CD4-positive, CD25-positive, alpha-beta regulatory T cell (primary cell): ENCODE data around the gene FARP1. TPM values are rescaled to one million over a fixed set of nuclear protein-coding genes. Genes with fewer than 3 reads are reported as not detected.

ENCODE experiments used
- ATAC-seq, 2 donors: fragments of 150-1000 bp; cut with Tn5 transposase; one replicate each; pipeline ENCODE4 v1.10.0; 2021; ENCODE audit warnings: low read depth in 2 of 2, moderate number of reproducible peaks in 2 of 2, moderate library complexity in 1 of 2
- DNase-seq, 3 donors: peaks; one replicate each; pipeline versions ENCODE4 v3.0.0 to v3.0.0-alpha.2; 2012 to 2022; ENCODE audit warnings: mixed read lengths in 1 of 3
- H3K27ac ChIP-seq: one replicate; pipeline ENCODE4 v1.7.0; 2013; ENCODE audit warnings: mild to moderate bottlenecking, low read length; ENCODE audit not compliant: insufficient read depth, poor library complexity, severe bottlenecking
- H3K27me3 ChIP-seq: one replicate; pipeline ENCODE4 v1.7.0; 2013; ENCODE audit warnings: low read length; ENCODE audit not compliant: control insufficient read depth, insufficient read depth
- H3K36me3 ChIP-seq: one replicate; pipeline ENCODE4 v1.7.0; 2013; ENCODE audit warnings: mild to moderate bottlenecking, low read length, moderate library complexity; ENCODE audit not compliant: control insufficient read depth, insufficient read depth
- H3K4me1 ChIP-seq: 2 replicates; pipeline ENCODE4 v1.7.0; 2013; ENCODE audit warnings: mild to moderate bottlenecking, low read length; ENCODE audit not compliant: insufficient read depth, control insufficient read depth, poor library complexity, severe bottlenecking
- H3K4me3 ChIP-seq: one replicate; pipeline ENCODE4 v1.7.0; 2013; ENCODE audit warnings: low read depth, mild to moderate bottlenecking, low read length, moderate library complexity
- H3K9me3 ChIP-seq, 2 experiments: 1 replicate in 1 of 2; 2 replicates in 1 of 2; pipeline ENCODE4 v1.7.0; 2013; ENCODE audit warnings: low read length in 2 of 2, mild to moderate bottlenecking in 1 of 2, moderate library complexity in 1 of 2; ENCODE audit not compliant: control insufficient read depth in 2 of 2
- H3K27ac Mint-ChIP-seq, 3 donors: one replicate each; pipeline ENCODE4 v1.8.0; 2020 to 2022; ENCODE audit warnings: mild to moderate bottlenecking in 3 of 3, mixed read lengths in 3 of 3, moderate library complexity in 2 of 3
- H3K27me3 Mint-ChIP-seq: one replicate; pipeline ENCODE4 v1.8.0; 2022; ENCODE audit warnings: mild to moderate bottlenecking, mixed read lengths
- H3K36me3 Mint-ChIP-seq: one replicate; pipeline ENCODE4 v1.8.0; 2020; ENCODE audit warnings: mixed read lengths
- H3K4me1 Mint-ChIP-seq, 4 donors: one replicate each; pipeline ENCODE4 v1.8.0; 2020 to 2022; ENCODE audit warnings: mixed read lengths in 4 of 4, mild to moderate bottlenecking in 1 of 4
- H3K4me3 Mint-ChIP-seq, 4 donors: one replicate each; pipeline ENCODE4 v1.8.0; 2020 to 2022; ENCODE audit warnings: mild to moderate bottlenecking in 4 of 4, mixed read lengths in 4 of 4, moderate library complexity in 3 of 4
- H3K9me3 Mint-ChIP-seq, 7 donors: one replicate each; pipeline ENCODE4 v1.8.0; 2020 to 2022; ENCODE audit warnings: mixed read lengths in 7 of 7, mild to moderate bottlenecking in 3 of 7, moderate library complexity in 2 of 7
- polyA plus RNA-seq, 4 donors: library from polyadenylated mRNA; unstranded; fragments of 300-500 nt; fragmentation: Illumina TruSeq; gene quantifications; one replicate each; pipeline ENCODE4 v1.2.3, GENCODE V29; 2021
- total RNA-seq: library from RNA; stranded (reverse); gene quantifications from one replicate; pipeline ENCODE4 v1.2.3, GENCODE V29; 2022

The FARP1 gene
- total and polyA plus RNA-seq, 5 donors from 2014 or later, result 0.25 to 0.79 (median 0.46) TPM

DNA sequence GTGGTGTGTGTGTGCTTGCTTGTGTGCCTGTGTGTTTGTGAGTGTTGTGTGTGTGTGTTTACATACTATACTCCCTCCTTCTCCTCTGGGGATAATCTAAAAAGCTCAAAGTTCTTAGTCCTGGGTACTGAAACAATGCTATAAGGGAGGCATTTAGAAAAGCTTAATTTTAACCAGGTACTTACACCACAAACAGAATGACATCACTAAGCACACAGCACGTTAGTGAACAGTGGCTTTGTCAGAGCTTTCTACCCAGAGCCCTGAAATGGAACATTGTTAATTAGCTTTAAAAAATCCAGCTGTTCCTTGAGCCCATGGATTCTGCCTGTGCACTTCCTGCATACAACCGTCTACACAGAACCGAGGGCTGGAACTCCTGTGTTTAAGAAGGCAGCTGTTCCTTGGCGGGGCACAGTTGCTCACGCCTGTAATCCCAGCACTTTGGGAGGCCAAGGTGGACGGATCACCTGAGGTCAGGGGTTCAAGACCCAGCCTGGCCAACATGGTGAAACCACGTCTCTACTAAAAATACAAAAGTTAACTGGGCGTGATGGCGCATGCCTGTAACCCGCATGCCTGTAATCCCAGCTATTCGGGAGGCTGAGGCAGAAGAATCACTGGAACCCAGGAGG is 103.8 kb downstream of the FARP1 start:
- no peaks in the 10 kb centered on the region for H3K27me3 ChIP-seq
- no peaks in the 10 kb centered on the region for H3K36me3 ChIP-seq
- H3K9me3 Mint-ChIP-seq, result peaks cover 0 to 2% (median 0%) of the 10 kb centered on the region in 7 donors
- H3K27ac ChIP-seq, result no peak overlapping the region
- no peak for ATAC-seq
- H3K4me1 ChIP-seq, result no peaks in the 10 kb centered on the region
- no peaks in the 10 kb centered on the region for H3K27me3 Mint-ChIP-seq
- H3K36me3 Mint-ChIP-seq, result no peaks in the 10 kb centered on the region
- H3K4me1 Mint-ChIP-seq, result no peaks in the 10 kb centered on the region
- H3K4me3 ChIP-seq, result no peak overlapping the region
- no peaks in the 10 kb centered on the region for H3K9me3 ChIP-seq
- DNase-seq, result no peak
- no peak overlapping the region for H3K4me3 Mint-ChIP-seq
- H3K27ac Mint-ChIP-seq, result no peak overlapping the region

DNA sequence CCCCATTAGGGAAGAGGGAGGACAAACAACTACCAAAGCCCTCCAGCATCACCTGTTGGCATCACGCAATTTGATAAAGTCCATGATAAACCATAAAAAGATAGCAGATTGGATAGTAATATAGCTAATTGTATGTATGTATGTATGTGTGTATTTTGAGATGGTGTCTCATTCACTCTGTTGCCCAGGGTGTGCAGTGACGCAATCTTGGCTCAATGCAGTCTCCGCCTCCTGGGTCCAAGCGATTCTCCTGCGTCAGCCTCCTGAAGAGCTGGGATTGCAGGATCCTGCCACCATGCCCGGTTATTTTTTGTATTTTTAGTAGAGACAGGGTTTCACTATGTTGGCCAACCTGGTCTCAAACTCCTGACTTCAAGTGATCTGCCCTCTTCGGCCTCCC is 108.8 kb downstream of the FARP1 start:
- no peak overlapping the region for H3K27ac ChIP-seq
- H3K9me3 Mint-ChIP-seq, result peaks cover 0 to 2% (median 0%) of the 10 kb centered on the region in 7 donors
- no peaks in the 10 kb centered on the region for H3K4me1 Mint-ChIP-seq
- H3K36me3 ChIP-seq, result no peaks in the 10 kb centered on the region
- no peak overlapping the region for H3K4me3 ChIP-seq
- H3K36me3 Mint-ChIP-seq, result no peaks in the 10 kb centered on the region
- no peaks in the 10 kb centered on the region for H3K9me3 ChIP-seq
- ATAC-seq (no peak), DNase-seq (no peak)
- no peaks in the 10 kb centered on the region for H3K27me3 Mint-ChIP-seq
- H3K27me3 ChIP-seq, result no peaks in the 10 kb centered on the region
- H3K27ac Mint-ChIP-seq, result no peak overlapping the region
- no peak overlapping the region for H3K4me3 Mint-ChIP-seq
- no peaks in the 10 kb centered on the region for H3K4me1 ChIP-seq

DNA sequence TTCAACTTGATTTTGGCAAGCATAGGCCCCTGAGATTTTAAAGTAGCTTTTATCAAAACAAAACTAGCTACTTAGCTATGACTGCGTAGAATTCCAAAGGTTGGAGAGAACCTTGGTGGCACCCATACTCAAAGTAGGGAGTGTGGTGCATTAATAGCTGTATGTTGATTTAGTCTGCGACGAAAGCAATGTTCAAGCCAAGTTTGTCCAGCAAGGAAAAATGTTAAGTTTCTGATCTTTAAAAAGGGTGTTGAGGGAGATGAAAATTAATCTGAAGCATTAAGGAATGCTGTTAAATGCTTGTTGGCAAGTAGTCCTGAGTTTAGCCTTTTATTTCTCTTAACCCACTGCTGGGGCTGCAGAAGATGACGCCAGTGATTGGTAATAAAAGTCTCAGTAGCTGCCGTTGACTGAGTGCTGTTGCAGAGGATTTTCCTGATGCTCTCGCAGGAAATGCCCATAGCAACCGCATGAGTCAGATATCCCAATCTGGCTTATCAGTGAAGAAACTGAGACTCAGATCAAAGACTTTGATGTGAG is 110.1 kb downstream of the FARP1 start:
- no peak for ATAC-seq
- H3K27ac Mint-ChIP-seq, result no peak overlapping the region
- no peaks in the 10 kb centered on the region for H3K36me3 Mint-ChIP-seq

DNA sequence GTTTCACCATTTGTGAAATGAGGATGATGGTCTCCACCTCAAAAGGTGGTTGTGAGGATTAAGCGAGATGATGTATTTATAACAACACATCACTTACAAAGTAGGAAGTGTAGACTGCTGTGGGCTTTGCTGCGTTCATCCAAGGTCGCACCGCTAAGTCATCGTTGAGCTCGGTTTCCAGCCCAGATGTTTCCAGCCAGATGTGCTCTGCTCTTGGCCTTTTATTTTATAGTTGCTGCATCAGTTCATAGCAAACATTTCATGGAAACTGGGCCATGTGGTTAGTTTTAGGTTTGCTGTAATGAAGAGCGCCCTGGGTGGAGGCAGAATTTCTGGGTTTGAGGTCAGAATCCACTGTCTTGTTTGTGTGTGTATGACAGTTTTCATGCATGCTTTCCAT is 110.6 kb downstream of the FARP1 start:
- H3K27ac ChIP-seq, result no peak overlapping the region
- H3K4me3 ChIP-seq, result no peak overlapping the region
- Mint-ChIP-seq H3K27ac (no peak overlapping the region), H3K4me3 (no peak overlapping the region), H3K27me3 (no peaks in the 10 kb centered on the region), H3K9me3 (no peaks in the 10 kb centered on the region), H3K36me3 (no peaks in the 10 kb centered on the region), H3K4me1 (no peaks in the 10 kb centered on the region)
- DNase-seq (no peak), ATAC-seq (no peak)
- no peaks in the 10 kb centered on the region for H3K4me1 ChIP-seq
- H3K27me3 ChIP-seq, result no peaks in the 10 kb centered on the region
- H3K36me3 ChIP-seq, result no peaks in the 10 kb centered on the region
- H3K9me3 ChIP-seq, result no peaks in the 10 kb centered on the region

More for the DNA sequence above, 110.1 kb downstream of the FARP1 start:
- Histone ChIP-seq H3K9me3 (no peaks in the 10 kb centered on the region), H3K27me3 (no peaks in the 10 kb centered on the region), H3K4me3 (no peak overlapping the region), H3K27ac (no peak overlapping the region), H3K4me1 (no peaks in the 10 kb centered on the region), H3K36me3 (no peaks in the 10 kb centered on the region)
- Mint-ChIP-seq H3K4me1 (no peaks in the 10 kb centered on the region), H3K4me3 (no peak overlapping the region), H3K27me3 (no peaks in the 10 kb centered on the region), H3K9me3 (no peaks in the 10 kb centered on the region)
- no peak for DNase-seq

DNA sequence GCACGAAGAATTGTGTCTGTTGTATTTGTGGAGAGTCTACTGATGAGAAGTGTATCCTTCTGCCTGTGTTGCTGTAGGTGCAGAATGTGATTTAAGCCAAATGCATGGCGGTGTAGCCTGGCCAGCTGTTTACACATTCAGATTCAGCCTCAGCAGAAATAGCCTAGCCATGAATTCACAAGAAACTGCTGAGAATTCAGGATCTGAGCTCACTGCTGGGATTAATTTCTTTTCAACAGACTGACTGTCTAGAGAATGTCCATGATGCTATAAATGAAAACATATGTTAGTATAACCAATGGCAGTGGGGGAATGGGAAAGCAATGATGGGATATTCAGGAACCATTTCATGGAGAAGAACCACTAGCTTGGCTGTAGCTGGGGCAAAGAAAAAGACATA is 111.6 kb downstream of the FARP1 start:
- Histone ChIP-seq H3K27ac (no peak overlapping the region), H3K4me1 (no peaks in the 10 kb centered on the region), H3K36me3 (no peaks in the 10 kb centered on the region), H3K4me3 (no peak overlapping the region), H3K9me3 (no peaks in the 10 kb centered on the region), H3K27me3 (no peaks in the 10 kb centered on the region)
- Mint-ChIP-seq H3K4me3 (no peak overlapping the region), H3K4me1 (no peaks in the 10 kb centered on the region), H3K36me3 (no peaks in the 10 kb centered on the region), H3K27me3 (no peaks in the 10 kb centered on the region), H3K27ac (no peak overlapping the region), H3K9me3 (peaks cover 0 to under 1% (median 0%) of the 10 kb centered on the region in 7 donors)
- ATAC-seq (no peak), DNase-seq (no peak)

DNA sequence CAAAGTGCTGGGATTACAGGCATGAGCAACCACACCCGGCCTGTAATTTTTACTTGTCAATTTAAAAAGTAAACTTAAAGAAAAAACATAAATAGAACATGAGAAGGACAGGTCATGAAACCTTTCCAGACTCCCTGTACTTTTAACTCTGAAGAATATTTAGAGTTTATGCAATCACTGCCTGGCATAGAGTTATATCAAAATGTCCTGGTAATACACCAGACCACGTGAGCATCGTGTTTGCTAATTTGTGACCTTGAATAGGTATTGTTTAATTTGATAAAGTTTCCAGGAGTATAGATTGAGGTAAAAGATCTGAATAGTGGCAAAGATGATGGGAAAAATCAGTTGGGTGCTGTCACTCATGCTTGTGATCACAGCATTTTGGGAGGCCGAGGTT is 115.3 kb downstream of the FARP1 start:
- no peak for DNase-seq
- no peaks in the 10 kb centered on the region for H3K4me1 ChIP-seq
- H3K36me3 ChIP-seq, result no peaks in the 10 kb centered on the region
- Mint-ChIP-seq H3K27me3 (no peaks in the 10 kb centered on the region), H3K9me3 (peaks cover 0 to 2% (median 0%) of the 10 kb centered on the region in 7 donors), H3K4me3 (no peak overlapping the region), H3K4me1 (no peaks in the 10 kb centered on the region), H3K27ac (no peak overlapping the region), H3K36me3 (no peaks in the 10 kb centered on the region)
- H3K4me3 ChIP-seq, result no peak overlapping the region
- H3K27me3 ChIP-seq, result no peaks in the 10 kb centered on the region
- no peak for ATAC-seq
- no peak overlapping the region for H3K27ac ChIP-seq
- no peaks in the 10 kb centered on the region for H3K9me3 ChIP-seq

DNA sequence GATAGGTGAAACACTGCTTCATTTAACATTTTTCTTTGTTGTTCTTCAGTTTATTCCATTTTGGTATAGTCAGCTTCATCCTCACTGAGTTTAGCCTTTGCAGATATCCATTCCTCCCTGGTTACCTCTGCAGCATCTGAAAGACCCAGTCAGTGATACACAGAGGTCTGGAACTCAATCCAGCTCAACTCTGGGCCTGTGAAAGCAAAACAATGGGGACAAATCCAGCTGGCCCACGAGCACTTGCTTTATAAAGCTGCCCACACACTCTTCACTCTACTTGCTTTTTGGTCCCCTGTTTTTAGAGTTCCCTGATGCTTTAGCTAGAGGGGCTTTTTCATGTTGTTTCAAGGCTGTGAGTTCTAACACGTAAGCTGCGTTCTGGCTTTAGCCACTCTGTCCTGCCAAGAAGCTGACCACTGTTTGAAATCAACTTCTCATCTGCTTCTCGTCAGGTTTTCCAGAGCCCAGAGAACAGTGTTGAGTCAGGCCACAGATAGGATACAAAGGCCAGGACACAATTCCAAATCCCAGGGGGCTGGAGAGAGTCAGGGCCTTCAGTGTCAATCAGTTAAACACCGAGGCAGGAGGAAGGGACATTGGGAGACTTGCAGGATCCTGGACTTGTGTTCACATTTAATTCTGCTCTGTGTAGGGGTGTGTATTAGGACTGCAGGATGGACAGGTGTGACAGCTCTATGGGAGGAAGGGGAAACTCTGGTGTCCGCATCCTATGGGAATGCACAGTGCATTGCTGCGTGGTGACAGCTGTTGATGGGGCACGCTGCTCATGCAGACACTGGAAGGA is 117.7 kb downstream of the FARP1 start:
- no peaks in the 10 kb centered on the region for H3K36me3 Mint-ChIP-seq
- H3K27ac Mint-ChIP-seq, result no peak overlapping the region
- no peak for DNase-seq
- no peaks in the 10 kb centered on the region for H3K27me3 ChIP-seq
- no peak overlapping the region for H3K4me3 ChIP-seq
- H3K4me3 Mint-ChIP-seq, result no peak overlapping the region
- H3K27ac ChIP-seq, result no peak overlapping the region
- H3K4me1 Mint-ChIP-seq, result no peaks in the 10 kb centered on the region
- no peaks in the 10 kb centered on the region for H3K9me3 ChIP-seq
- peaks cover 0 to 2% (median 0%) of the 10 kb centered on the region in 7 donors for H3K9me3 Mint-ChIP-seq
- no peaks in the 10 kb centered on the region for H3K36me3 ChIP-seq
- no peak for ATAC-seq
- H3K27me3 Mint-ChIP-seq, result peaks cover 7% of the 10 kb centered on the region
- no peaks in the 10 kb centered on the region for H3K4me1 ChIP-seq
